Progenitor cell of endocrine pancreas (in vitro differentiated cells): Measurements from ENCODE around the gene RPSA. TPM values are rescaled to one million over a fixed set of nuclear protein-coding genes. Genes with fewer than 3 reads are reported as not detected.
A peak's percentile ranks its signal among the peaks of the same experiment; 100 is the strongest.
"Not testable (repeated sequence)": the region's sequence is repeated elsewhere in the genome, so short reads cannot be mapped to it uniquely, and the experiment has no call there.

Source experiments
- DNase-seq: peaks from one replicate; pipeline ENCODE4 v3.0.0; 2021; ENCODE audit warnings: low spot score; ENCODE audit not compliant: unreplicated experiment
- H3K27ac Mint-ChIP-seq: 2 replicates; pipeline ENCODE4 v1.8.0; 2021; ENCODE audit warnings: mild to moderate bottlenecking, moderate library complexity, mixed read lengths
- H3K27me3 Mint-ChIP-seq: 2 replicates; pipeline ENCODE4 v1.8.0; 2021; ENCODE audit warnings: mixed read lengths
- H3K36me3 Mint-ChIP-seq: 2 replicates; pipeline ENCODE4 v1.8.0; 2022; ENCODE audit warnings: mixed read lengths; ENCODE audit not compliant: insufficient read depth
- H3K4me1 Mint-ChIP-seq: 2 replicates; pipeline ENCODE4 v1.8.0; 2021; ENCODE audit warnings: low read depth, mixed read lengths
- H3K4me3 Mint-ChIP-seq: 2 replicates; pipeline ENCODE4 v1.8.0; 2021; ENCODE audit warnings: low read depth, mild to moderate bottlenecking, moderate library complexity, mixed read lengths
- H3K9me3 Mint-ChIP-seq: 2 replicates; pipeline ENCODE4 v1.8.0; 2021; ENCODE audit warnings: low read depth, mixed read lengths
- total RNA-seq: library from RNA; stranded (reverse); gene quantifications from 2 replicates; pipeline ENCODE4 v1.2.1, GENCODE V29; 2021
- TF ChIP-seq, protein P1 (sequence below): fragments of 200-600 bp; sonication (generic); IDR thresholded peaks from one replicate; pipeline ENCODE4 v1.5.0; 2021; ENCODE audit warnings: antibody characterized with exemption, mild to moderate bottlenecking; ENCODE audit not compliant: unreplicated experiment

The RPSA gene
- total RNA-seq, 1 donor from 2014 or later, result 1,289 TPM

DNA sequence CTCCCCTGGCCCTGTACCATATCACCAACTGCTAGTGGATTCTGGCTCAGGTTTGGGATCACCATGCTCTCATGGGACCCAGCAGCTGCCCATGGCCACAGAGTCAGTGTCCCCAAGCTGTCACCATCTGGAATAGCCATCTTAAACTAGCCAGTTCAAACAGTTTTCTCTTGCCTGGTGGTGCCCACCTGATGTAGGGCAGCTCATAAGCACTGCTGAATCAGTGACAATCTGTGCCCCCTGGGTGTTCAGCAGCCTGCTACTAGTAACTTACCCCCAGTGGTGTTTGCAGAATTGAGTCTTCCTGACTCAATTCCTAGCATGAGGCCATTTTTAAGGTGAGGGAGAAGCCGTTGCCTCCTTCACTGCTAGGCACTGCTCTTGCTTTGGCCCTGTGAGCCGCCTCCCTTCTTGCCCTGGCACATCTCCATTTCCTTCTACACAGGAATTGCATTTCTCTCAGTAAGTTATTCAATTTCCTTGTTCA, 7.9 kb downstream of the RPSA start:
- no peak for DNase-seq
- peaks cover 27% of the 10 kb centered on the region for H3K36me3 Mint-ChIP-seq
- no peak overlapping the region for H3K4me3 Mint-ChIP-seq
- TF ChIP-seq, protein P1, sequence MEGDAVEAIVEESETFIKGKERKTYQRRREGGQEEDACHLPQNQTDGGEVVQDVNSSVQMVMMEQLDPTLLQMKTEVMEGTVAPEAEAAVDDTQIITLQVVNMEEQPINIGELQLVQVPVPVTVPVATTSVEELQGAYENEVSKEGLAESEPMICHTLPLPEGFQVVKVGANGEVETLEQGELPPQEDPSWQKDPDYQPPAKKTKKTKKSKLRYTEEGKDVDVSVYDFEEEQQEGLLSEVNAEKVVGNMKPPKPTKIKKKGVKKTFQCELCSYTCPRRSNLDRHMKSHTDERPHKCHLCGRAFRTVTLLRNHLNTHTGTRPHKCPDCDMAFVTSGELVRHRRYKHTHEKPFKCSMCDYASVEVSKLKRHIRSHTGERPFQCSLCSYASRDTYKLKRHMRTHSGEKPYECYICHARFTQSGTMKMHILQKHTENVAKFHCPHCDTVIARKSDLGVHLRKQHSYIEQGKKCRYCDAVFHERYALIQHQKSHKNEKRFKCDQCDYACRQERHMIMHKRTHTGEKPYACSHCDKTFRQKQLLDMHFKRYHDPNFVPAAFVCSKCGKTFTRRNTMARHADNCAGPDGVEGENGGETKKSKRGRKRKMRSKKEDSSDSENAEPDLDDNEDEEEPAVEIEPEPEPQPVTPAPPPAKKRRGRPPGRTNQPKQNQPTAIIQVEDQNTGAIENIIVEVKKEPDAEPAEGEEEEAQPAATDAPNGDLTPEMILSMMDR, result no peak
- H3K9me3 Mint-ChIP-seq, result no peaks in the 10 kb centered on the region
- peaks cover 19% of the 10 kb centered on the region for H3K4me1 Mint-ChIP-seq
- no peaks in the 10 kb centered on the region for H3K27me3 Mint-ChIP-seq
- H3K27ac Mint-ChIP-seq, result peak overlapping the region; percentile 47

DNA sequence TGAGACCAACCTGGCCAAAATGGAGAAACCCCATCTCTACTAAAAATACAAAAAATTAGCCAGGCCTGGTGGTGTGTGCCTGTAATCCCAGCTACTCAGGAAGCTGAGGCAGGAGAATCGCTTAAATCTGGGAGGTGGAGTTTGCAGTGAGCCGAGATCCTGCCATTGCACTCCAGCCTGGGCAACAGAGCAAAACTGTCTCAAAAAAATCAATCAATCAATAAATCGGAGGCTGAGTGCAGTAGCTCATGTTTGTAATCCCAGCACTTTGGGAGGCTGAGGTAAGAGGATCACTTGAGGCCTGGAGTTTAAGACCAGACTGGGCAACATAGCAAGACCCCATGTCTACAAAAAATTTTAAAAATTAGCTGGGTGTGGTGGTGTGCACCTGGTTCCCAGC, 8.8 kb downstream of the RPSA start:
- not testable (repeated sequence) for H3K9me3 Mint-ChIP-seq, H3K27me3 Mint-ChIP-seq, DNase-seq, H3K27ac Mint-ChIP-seq, H3K4me3 Mint-ChIP-seq
- peaks cover 24% of the 10 kb centered on the region for H3K36me3 Mint-ChIP-seq
- peaks cover 24% of the 10 kb centered on the region for H3K4me1 Mint-ChIP-seq

DNA sequence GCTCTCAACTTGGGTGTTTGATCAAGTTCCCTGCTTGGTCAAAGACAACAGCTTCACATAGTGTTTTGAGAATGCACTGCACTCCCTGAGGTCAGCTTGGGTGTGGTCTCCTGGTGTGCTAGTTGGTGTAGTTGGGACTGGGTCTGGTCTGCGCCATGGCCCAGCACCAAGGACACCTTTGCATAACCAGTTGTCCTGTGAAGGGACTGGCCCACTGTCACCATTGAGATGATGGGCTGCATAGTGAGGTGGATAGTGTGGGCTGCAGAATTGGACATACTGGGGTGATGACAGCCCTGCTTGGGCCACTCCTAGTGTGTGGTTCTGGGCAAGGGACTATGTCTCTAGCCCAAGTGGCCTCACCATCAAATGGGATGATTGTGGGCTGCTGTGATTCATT, 9.5 kb downstream of the RPSA start:
- no peak for DNase-seq
- TF ChIP-seq, protein P1, result no peak
- no peaks in the 10 kb centered on the region for H3K9me3 Mint-ChIP-seq
- H3K27ac Mint-ChIP-seq, result no peak overlapping the region
- H3K36me3 Mint-ChIP-seq, result peaks cover 21% of the 10 kb centered on the region
- no peak overlapping the region for H3K4me3 Mint-ChIP-seq
- peaks cover 26% of the 10 kb centered on the region for H3K4me1 Mint-ChIP-seq
- no peaks in the 10 kb centered on the region for H3K27me3 Mint-ChIP-seq

DNA sequence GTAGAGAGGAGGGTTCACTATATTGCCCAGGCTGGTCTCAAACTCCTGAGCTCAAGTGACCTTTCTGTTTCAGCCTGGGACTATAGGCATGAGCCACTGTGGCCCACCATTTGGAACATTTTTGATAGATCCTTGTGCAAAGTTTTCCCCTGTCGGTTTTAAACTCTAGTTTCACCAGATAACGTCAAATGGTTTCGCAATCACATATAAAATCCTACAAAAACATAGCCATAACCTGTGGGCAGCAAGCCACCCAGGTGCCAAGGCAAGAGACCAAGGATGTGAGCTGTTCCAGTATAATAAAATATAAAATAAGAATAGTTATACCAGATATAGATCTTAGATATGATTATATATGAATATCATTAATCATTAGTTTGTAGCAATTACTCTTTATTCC, 10.5 kb downstream of the RPSA start:
- not testable (repeated sequence) for H3K27ac Mint-ChIP-seq, H3K27me3 Mint-ChIP-seq, H3K9me3 Mint-ChIP-seq, DNase-seq, H3K4me3 Mint-ChIP-seq
- H3K4me1 Mint-ChIP-seq, result peaks cover 26% of the 10 kb centered on the region
- peaks cover 13% of the 10 kb centered on the region for H3K36me3 Mint-ChIP-seq

DNA sequence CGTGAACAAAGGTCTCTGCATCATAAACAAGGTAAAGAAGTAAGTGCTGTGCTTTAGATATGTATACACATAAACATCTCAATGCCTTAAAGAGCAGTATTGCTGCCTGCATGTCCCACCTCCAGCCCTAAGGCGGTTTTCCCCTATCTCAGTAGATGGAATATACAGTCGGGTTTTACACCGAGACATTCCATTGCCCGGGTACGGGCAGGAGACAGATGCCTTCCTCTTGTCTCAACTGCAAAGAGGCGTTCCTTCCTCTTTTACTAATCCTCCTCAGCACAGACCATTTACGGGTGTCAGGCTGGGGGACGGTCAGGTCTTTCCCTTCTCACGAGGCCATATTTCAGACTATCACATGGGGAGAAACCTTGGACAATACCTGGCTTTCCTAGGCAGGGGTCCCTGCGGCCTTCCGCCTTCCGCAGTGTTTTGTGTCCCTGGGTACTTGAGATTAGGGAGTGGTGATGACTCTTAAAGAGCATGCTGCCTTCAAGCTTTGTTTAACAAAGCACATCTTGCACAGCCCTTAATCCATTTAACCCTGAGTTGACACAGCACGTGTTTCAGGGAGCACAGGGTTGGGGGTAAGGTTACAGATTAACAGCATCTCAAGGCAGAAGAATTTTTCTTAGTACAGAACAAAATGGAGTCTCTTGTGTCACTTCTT, 12.2 kb downstream of the RPSA start:
- not testable (repeated sequence) for DNase-seq, H3K9me3 Mint-ChIP-seq, H3K27me3 Mint-ChIP-seq, H3K27ac Mint-ChIP-seq, H3K36me3 Mint-ChIP-seq, H3K4me3 Mint-ChIP-seq
- peaks cover 26% of the 10 kb centered on the region for H3K4me1 Mint-ChIP-seq

DNA sequence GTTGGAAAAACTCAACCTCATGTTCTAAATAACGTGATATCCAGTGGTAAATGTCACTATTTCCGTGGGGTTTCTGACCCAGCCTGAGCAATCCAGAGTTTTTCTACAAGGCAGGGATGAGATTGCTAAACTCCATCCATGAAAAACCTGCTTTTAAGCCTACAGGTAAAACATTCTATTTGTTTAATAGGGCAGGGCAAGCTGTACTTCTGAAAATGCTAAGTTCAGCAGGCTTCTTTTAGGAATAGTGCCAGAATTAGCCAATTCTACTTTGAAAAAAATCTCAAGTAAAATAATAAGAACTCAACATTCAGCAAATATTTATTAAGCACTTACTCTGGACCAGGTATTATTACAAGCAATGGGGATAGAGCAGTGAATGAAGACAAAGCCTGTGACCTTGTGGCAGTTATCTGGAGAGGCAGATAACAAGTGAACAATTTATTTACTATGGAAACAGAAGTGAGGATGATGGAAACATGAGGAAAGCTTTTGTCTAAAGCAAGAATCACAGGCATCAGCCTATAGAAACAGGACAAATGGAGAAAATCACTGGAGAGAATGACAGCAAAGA, 13.3 kb downstream of the RPSA start:
- peak overlapping the region; percentile 48 for H3K27ac Mint-ChIP-seq
- no peak for DNase-seq
- H3K4me1 Mint-ChIP-seq, result peaks cover 26% of the 10 kb centered on the region
- H3K9me3 Mint-ChIP-seq, result no peaks in the 10 kb centered on the region
- peaks cover 6% of the 10 kb centered on the region for H3K27me3 Mint-ChIP-seq
- peaks cover under 1% of the 10 kb centered on the region for H3K36me3 Mint-ChIP-seq
- no peak overlapping the region for H3K4me3 Mint-ChIP-seq
- TF ChIP-seq, protein P1, result no peak

DNA sequence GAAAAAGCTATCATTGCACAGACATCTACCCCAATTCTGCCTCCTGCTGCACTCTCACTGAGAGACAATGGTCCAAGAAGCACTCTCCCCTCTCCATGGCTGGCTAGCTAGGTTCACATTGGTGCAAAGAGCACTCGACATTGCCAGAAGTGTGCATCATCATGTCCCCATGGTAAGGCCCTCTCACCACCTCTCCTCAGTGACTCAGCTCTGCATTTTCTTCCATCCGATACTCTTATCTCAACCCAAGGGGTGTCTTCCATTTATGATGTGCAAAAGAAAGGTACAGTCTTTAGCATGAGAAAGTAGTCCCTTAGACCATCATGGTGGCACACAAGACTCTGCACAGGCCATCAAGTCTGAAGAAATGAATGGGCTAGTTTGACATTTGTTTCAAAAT, 14.0 kb downstream of the RPSA start:
- Mint-ChIP-seq H3K36me3 (no peaks in the 10 kb centered on the region), H3K4me3 (no peak overlapping the region), H3K27me3 (peaks cover 6% of the 10 kb centered on the region), H3K27ac (no peak overlapping the region), H3K9me3 (no peaks in the 10 kb centered on the region), H3K4me1 (peaks cover 26% of the 10 kb centered on the region)
- TF ChIP-seq, protein P1, result no peak
- no peak for DNase-seq
